HG03521 (cell line): Measurements from ENCODE around the gene CCDC102B.

ENCODE experiments used
- ATAC-seq: cut with Tn5 transposase; IDR thresholded peaks from one replicate; pipeline ENCODE4 v1.9.1; 2021; ENCODE audit warnings: mild to moderate bottlenecking, moderate library complexity; ENCODE audit not compliant: unreplicated experiment

The CCDC102B gene

DNA sequence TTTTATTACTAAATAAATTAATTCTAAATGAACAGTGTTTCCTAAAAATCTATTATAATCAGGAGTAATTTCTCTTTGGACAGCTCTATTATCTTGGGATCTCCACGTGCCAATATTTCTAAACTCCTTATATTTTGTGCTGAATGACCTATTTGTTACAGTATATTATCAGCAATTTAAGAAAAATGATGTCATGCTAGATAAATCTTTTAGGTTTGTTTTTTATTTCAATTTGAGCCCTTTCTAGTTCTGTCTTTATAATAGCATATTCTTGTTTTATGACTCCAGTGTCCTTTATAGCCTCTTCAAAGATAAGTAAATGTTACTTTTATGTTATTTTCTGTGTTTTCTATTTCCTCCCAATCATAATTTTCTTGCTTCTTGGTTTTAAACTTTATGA, 269.2 kb downstream of the CCDC102B start:
- ATAC-seq = no peak

DNA sequence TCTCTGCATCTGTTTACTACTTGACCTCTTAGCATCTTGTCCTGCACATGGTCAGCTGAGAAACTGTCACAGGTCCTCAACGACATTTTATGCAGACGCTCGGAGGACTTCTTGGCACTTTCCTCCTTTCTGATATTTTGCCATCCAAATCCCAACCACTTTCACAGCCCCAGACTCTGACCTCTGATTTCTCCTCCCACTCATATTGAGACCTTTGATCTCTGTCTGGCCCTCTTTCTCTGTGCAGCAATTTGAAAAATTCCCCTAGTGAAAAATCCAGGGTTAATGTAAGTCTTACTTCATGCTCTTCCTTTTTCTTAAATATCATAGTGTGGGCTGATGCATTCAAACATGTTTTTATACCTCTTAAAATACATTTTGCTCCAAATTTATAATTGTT, 273.8 kb downstream of the CCDC102B start:
- no peak for ATAC-seq

DNA sequence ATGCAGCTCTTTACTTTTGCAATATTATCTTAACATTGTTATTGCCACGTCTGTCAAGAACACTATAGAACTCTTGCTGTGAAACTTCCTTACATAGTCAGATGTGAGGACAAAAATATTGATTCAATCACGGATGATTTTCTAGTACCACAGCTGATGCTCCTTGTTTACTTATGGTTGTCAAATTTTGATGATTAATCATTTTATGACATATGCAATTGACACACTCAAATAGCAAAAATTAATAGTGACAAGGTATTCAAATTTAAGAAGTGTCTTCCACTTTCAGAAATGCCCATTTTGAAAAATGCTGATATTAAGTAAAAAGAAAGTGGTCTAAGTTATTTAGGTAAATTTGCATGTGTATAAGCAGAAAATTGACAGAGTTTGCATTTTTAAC, 284.0 kb downstream of the CCDC102B start:
- no peak for ATAC-seq

DNA sequence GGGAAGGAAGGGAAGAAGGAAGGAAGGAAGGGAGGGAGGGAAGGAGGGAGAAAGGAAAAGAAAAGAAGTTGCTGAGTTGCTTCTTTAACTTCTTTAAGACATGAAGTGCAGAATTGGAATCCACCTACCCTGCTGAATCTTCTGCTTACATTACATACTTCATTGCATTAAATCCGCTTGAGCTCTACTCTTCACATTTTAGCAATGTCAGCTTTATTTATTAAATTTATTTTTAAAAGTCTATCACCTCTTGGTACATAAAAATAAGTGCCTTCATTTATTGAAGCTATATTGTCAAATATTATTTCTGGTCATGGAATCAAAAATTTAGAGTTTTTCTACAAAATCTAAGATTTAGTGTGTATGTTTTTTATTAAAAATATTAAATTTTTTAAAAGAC, 284.6 kb downstream of the CCDC102B start:
- ATAC-seq = no peak

DNA sequence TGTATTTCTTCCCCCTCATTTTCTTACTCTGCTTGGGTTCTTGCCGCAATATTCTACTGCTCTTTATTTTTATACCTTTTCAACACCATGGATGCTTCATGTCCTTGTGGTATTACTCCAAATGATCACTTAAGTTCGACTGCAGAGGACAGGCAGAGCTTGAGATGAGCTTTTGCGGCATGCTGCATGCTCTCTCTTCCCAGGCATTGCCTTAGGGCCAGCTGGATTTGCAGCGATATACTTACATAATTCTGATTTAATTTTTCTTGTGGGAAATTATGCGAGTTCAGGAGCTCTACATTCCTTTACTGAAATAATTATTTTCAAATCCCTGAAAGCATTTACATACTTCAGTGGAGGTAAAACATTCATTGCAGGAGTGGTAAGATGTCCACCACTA, 288.1 kb downstream of the CCDC102B start:
- no peak for ATAC-seq

DNA sequence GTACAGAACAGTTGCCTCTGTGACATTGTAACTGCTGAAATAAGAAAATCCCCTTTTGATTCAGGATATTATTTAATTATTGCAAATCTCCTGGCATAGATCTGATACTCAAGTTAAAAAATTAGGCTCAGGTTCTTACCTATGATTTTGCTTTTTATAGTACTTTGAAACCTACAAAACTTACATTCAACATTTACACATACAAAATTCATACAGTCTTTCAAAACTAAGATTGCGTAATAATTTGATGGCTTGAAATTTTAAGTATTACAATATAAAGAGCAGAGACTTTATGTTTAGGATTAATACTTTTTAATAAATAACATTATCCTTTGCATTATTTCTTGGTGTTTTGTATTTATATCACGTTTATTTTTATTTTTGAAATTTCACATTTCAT, 291.1 kb downstream of the CCDC102B start:
- no peak for ATAC-seq

DNA sequence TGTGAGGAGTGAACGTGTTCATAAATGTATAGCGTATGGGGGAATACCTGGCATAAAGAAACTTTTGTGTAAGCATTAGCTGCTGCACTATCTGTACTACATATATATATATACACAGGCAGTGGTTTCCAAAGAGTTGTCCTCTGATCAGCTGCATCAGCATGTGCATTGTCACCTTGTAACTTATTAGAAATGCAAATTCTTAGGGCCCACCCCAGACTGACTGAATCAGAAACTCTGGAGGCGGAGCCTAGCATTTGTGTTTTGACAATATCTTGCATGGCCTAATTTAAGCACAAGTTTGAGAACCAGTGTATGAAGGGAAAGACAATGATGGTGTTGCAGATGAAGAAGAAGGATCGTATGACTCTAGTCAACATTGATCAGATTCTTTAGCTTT, 299.5 kb downstream of the CCDC102B start:
- peak; percentile 74 for ATAC-seq

DNA sequence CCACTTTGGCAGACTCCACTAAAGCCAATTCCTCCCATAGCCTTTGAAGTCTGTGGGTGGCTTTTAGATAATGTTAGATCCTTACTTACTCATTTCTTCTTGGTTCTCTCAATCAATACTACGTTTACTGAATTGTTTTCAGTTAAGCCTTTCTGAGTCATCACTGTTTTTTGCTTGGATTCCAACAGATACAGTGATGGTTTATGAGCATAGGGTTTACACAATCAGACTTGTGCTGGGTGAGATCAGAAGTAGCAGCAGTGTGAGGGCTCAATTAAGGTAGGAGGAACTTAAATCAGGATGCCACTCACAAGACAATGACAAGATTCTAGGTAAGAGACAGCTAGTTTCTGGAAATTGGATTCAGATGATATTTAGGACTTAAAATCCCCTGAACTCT, 305.1 kb downstream of the CCDC102B start:
- ATAC-seq = no peak
